Heart right ventricle (tissue), 16 donors: ENCODE results near the gene CHN2. TPM values are rescaled to one million over a fixed set of nuclear protein-coding genes. Genes with fewer than 3 reads are reported as not detected.

ENCODE experiments used
- ATAC-seq, 8 donors: fragments of 200-7000 bp; cut with Tn5 transposase; one replicate each; pipeline ENCODE4 v1.9.1; 2020; ENCODE audit warnings: mild to moderate bottlenecking in 8 of 8, moderate library complexity in 8 of 8, moderate number of reproducible peaks in 1 of 8
- DNase-seq, 2 donors: peaks; one replicate each; pipeline ENCODE4 v3.0.0-alpha.2; 2020
- H3K27ac ChIP-seq, 10 donors: fragments of 200-600 bp; sonication (generic) in 2 of 10; one replicate each; pipeline versions ENCODE4 v1.5.0 to v1.8.0; 2020 to 2022; ENCODE audit warnings: mild to moderate bottlenecking in 3 of 10
- H3K27me3 ChIP-seq, 7 donors: fragments of 200-600 bp; one replicate each; pipeline ENCODE4 v1.8.0; 2021 to 2022; ENCODE audit warnings: mild to moderate bottlenecking in 2 of 7
- H3K36me3 ChIP-seq, 9 donors: fragments of 200-600 bp; sonication (generic) in 1 of 9; one replicate each; pipeline versions ENCODE4 v1.5.0 to v1.8.0; 2020 to 2022; ENCODE audit warnings: mild to moderate bottlenecking in 2 of 9
- H3K4me1 ChIP-seq, 9 donors: fragments of 200-600 bp; sonication (generic) in 1 of 9; one replicate each; pipeline versions ENCODE4 v1.5.0 to v1.8.0; 2020 to 2022; ENCODE audit warnings: mild to moderate bottlenecking in 4 of 9
- H3K4me3 ChIP-seq, 10 donors: fragments of 200-600 bp; sonication (generic) in 2 of 10; one replicate each; pipeline versions ENCODE4 v1.5.0 to v1.8.0; 2020 to 2022; ENCODE audit warnings: mild to moderate bottlenecking in 7 of 10, moderate library complexity in 2 of 10
- H3K9me3 ChIP-seq, 11 donors: fragments of 200-600 bp in 10 of 11; sonication (generic) in 2 of 11; one replicate each; pipeline versions ENCODE4 v1.5.0 to v1.8.0; 2013 to 2022; ENCODE audit warnings: mild to moderate bottlenecking in 2 of 11, control low read depth in 1 of 11, moderate library complexity in 1 of 11
- CTCF ChIP-seq, 9 donors: fragments of 200-600 bp; sonication (generic) in 2 of 9; IDR thresholded peaks; one replicate each; pipeline versions ENCODE4 v1.5.0 to v1.8.0; 2021 to 2022; ENCODE audit warnings: antibody characterized with exemption in 9 of 9, mild to moderate bottlenecking in 5 of 9, moderate library complexity in 1 of 9
- WGBS, 2 donors: extraction: QIAGEN DNeasy Blood & Tissue Kit; methylation state at CpG; one replicate each; pipeline ENCODE4 v1.1.7; 2013; ENCODE audit warnings: inconsistent platforms in 1 of 2; 5-methylcytosine and 5-hydroxymethylcytosine counted together
- intact Hi-C, 10 donors: fragments of 100-400 bp; cut with DNase I; formaldehyde crosslinking; loops; one replicate each; pipeline versions ENCODE4 v1.11.1 to v1.14.2; 2022
- polyA plus RNA-seq, 2 donors: library from polyadenylated mRNA; stranded (reverse); fragments of 200-250 nt; gene quantifications; one replicate each; pipeline ENCODE4 v1.2.3, GENCODE V29; 2013
- total RNA-seq, 10 donors: library from RNA; stranded (reverse); fragmentation: NEBNext Ultra II Directional in 3 of 10; extraction: Animal tissue kit (Norgen Biotek cat#: 25700) in 3 of 10; gene quantifications; one replicate each; pipeline versions ENCODE4 v1.2.1 to v1.2.4, GENCODE V29; 2021 to 2023
- donor health status: Arrhythmogenic right ventricular cardiomyopathy.
- donor health status: ischemic (EF 13 %, LVEDD 7.1; RV severe dilation, severe dysfunction).
- donor health status: healthy with polysubstance abuse.
- donor health status: DM: no; HTN: yes; CAD: no.
- donor health status: DM: no; HTN: no; CAD: no.
- donor health status: ischemic (EF 25% LVEDD 6.9; RV normal size, moderate dysfunction).
- donor health status: ischemic (EF 25% LVEDD 5.7; RV mildly dilated, moderate dysfunction).
- donor health status: healthy.
- donor health status: DM: yes; HTN: yes; CAD: no.
- donor health status: Ischemic cardiomyopathy.
- donor health status: ischemic (EF 35%, LVEDD 5.7; RV mildly dilated, moderate dysfunction).
- donor health status: nonischemic (EF 11% LVEDD 7.7; RV severe dilation, severe dysfunction).
- donor health status: DM: yes; HTN: yes; CAD: no.
- donor health status: PGD.
- donor health status: ischemic (EF 29% LVEDD 5.4; RV normal size, mild dysfunction).
- donor health status: nonischemic (EF 23%, LVEDD 6.1; RV moderate dilation, normal function).

CHN2 gene
- total and polyA plus RNA-seq, 12 donors: 5.9 to 54.9 (median 22.6) TPM

GRCh38 chr7:29274146-29275017 is 79.8 kb downstream of the CHN2 start:
- DNase-seq (no peak), ATAC-seq (no peak)
- no peaks in the 10 kb centered on the region for H3K36me3 ChIP-seq
- no peaks in the 10 kb centered on the region for H3K27me3 ChIP-seq
- H3K4me3 ChIP-seq: no peak overlapping the region
- intact Hi-C loops: no loop called here
- H3K27ac ChIP-seq: no peak overlapping the region
- H3K4me1 ChIP-seq: peaks cover 0 to 19% (median 6%) of the 10 kb centered on the region in 9 donors
- 76 to 81% methylated on average over 11 of the region's 11 CpGs for WGBS, 2 donors
- H3K9me3 ChIP-seq: no peaks in the 10 kb centered on the region
- no peak for TF ChIP-seq CTCF (IDR thresholded peaks at IDR 0.05)

GRCh38 chr7:29275018-29275318 is 80.4 kb downstream of the CHN2 start:
- no peaks in the 10 kb centered on the region for H3K36me3 ChIP-seq
- H3K9me3 ChIP-seq: no peaks in the 10 kb centered on the region
- DNase-seq: no peak
- no peaks in the 10 kb centered on the region for H3K27me3 ChIP-seq
- no peak for TF ChIP-seq CTCF (IDR thresholded peaks at IDR 0.05)
- intact Hi-C loops: no loop called here
- H3K4me3 ChIP-seq: no peak overlapping the region
- H3K27ac ChIP-seq: no peak overlapping the region
- ATAC-seq: no peak
- 93 to 98% methylated on average over 2 of the region's 2 CpGs for WGBS, 2 donors
- H3K4me1 ChIP-seq: peaks cover 0 to 19% (median 6%) of the 10 kb centered on the region in 9 donors

- no peaks in the 10 kb centered on the region for H3K36me3 ChIP-seq
- WGBS, 2 donors: 73 to 76% methylated on average over 4 of the region's 4 CpGs
- H3K9me3 ChIP-seq: no peaks in the 10 kb centered on the region
- intact Hi-C loops: no loop called here
- no peak overlapping the region for H3K27ac ChIP-seq
- H3K27me3 ChIP-seq: no peaks in the 10 kb centered on the region
- ATAC-seq (no peak), DNase-seq (no peak)
- TF ChIP-seq CTCF (IDR thresholded peaks at IDR 0.05): no peak
- peaks cover 0 to 19% (median 6%) of the 10 kb centered on the region in 9 donors for H3K4me1 ChIP-seq
- no peak overlapping the region for H3K4me3 ChIP-seq
Measured at GRCh38 chr7:29275493-29275892, 80.9 kb downstream of the CHN2 start.

GRCh38 chr7:29276199-29276598 is 81.6 kb downstream of the CHN2 start:
- intact Hi-C loops: no loop called here
- H3K9me3 ChIP-seq: no peaks in the 10 kb centered on the region
- H3K4me1 ChIP-seq: peaks cover 0 to 13% (median under 1%) of the 10 kb centered on the region in 9 donors
- ATAC-seq (no peak), DNase-seq (no peak)
- H3K36me3 ChIP-seq: no peaks in the 10 kb centered on the region
- 50 to 63% methylated on average over 2 of the region's 2 CpGs for whole genome bisulfite sequencing, 2 donors
- H3K27me3 ChIP-seq: no peaks in the 10 kb centered on the region
- TF ChIP-seq CTCF (IDR thresholded peaks at IDR 0.05): no peak
- no peak overlapping the region for H3K27ac ChIP-seq
- no peak overlapping the region for H3K4me3 ChIP-seq
